ENCODE results near the gene GSDME.

DNA sequence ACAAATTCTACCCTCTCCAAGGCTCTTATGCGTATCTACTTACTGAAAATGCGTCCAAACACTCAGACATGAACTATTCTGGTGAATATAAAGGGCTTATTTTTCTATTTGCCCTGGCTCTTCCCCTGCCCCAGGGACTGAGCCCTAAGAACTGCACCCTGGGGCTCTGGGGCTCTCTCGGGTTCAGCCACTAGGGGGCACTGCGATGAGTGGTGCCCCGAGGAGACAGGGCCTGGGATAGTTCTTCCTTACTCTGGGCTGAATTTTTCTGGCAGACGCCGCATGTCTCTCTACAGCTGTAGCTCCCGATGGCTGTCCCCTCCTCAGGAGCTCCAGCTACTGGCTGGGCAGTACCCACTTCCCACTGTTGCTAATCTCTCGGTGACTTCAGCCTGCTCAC lies 30.8 kb upstream of the GSDME start:
- TF ChIP-seq, protein P1, sequence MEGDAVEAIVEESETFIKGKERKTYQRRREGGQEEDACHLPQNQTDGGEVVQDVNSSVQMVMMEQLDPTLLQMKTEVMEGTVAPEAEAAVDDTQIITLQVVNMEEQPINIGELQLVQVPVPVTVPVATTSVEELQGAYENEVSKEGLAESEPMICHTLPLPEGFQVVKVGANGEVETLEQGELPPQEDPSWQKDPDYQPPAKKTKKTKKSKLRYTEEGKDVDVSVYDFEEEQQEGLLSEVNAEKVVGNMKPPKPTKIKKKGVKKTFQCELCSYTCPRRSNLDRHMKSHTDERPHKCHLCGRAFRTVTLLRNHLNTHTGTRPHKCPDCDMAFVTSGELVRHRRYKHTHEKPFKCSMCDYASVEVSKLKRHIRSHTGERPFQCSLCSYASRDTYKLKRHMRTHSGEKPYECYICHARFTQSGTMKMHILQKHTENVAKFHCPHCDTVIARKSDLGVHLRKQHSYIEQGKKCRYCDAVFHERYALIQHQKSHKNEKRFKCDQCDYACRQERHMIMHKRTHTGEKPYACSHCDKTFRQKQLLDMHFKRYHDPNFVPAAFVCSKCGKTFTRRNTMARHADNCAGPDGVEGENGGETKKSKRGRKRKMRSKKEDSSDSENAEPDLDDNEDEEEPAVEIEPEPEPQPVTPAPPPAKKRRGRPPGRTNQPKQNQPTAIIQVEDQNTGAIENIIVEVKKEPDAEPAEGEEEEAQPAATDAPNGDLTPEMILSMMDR (IDR thresholded peaks at IDR 0.05) = no peak
- no peak for TF ChIP-seq POLR2A (IDR thresholded peaks at IDR 0.05)
